ENCODE data around the gene VAMP4.

GRCh38 chr1:171784784-171785183 is 42.9 kb upstream of the VAMP4 start:
- TF ChIP-seq POU6F1 (CRISPR knock-in tag; IDR thresholded peaks at IDR 0.05; ENCODE audit: borderline replicate concordance, low read depth) (no peak), ZNF565 (CRISPR knock-in tag; conservative IDR thresholded peaks at IDR 0.05; ENCODE audit: low read depth) (no peak), ZNF70 (CRISPR knock-in tag; IDR thresholded peaks at IDR 0.05) (no peak), PATZ1 (CRISPR knock-in tag; IDR thresholded peaks at IDR 0.05; ENCODE audit: borderline replicate concordance) (no peak), ZNF8 (CRISPR knock-in tag; IDR thresholded peaks at IDR 0.05) (no peak), SNAI2 (CRISPR knock-in tag; IDR thresholded peaks at IDR 0.05) (no peak), ISL1 (CRISPR knock-in tag; IDR thresholded peaks at IDR 0.05) (no peak), ARNTL (CRISPR knock-in tag; IDR thresholded peaks at IDR 0.05; ENCODE audit: borderline replicate concordance, low read depth) (no peak)
